Mammary epithelial cell (primary cell): ENCODE results near the gene ABCB11.

Source experiments
- EZH2 ChIP-seq: IDR thresholded peaks from 2 replicates; pipeline ENCODE4 v1.6.1; 2012; ENCODE audit warnings: low read length, inconsistent platforms, borderline replicate concordance
- TF ChIP-seq, protein P1 (sequence below), 2 donors: IDR thresholded peaks in 1 of 2; conservative IDR thresholded peaks in 1 of 2; 2 replicates each; pipeline ENCODE4 v1.5.1; 2011 to 2012; ENCODE audit warnings: inconsistent platforms in 2 of 2, low read length in 2 of 2, mild to moderate bottlenecking in 2 of 2, control low read depth in 1 of 2, low read depth in 1 of 2; ENCODE audit not compliant: insufficient read depth in 1 of 2; ENCODE audit errors: extremely low read depth in 1 of 2

DNA sequence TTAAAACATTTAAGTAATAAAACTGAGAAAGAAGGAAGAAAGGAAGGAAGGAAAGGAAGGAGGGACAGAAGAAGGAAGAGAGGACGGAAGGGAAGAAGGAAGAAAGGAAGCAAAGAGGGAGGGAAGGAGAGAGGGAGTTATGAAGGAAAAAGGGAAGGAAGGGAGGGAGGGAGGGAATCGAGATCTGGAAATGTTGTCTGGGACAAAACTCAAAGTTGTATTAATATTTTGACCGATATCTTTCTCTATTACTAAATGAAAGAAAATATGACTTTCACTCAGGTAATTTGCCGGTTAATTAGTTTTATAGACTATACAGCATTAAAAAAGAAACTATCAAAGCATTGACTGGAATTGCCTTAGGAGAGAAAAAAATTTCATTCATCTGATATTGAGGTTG lies 85.6 kb downstream of the ABCB11 start:
- TF ChIP-seq, protein P1, sequence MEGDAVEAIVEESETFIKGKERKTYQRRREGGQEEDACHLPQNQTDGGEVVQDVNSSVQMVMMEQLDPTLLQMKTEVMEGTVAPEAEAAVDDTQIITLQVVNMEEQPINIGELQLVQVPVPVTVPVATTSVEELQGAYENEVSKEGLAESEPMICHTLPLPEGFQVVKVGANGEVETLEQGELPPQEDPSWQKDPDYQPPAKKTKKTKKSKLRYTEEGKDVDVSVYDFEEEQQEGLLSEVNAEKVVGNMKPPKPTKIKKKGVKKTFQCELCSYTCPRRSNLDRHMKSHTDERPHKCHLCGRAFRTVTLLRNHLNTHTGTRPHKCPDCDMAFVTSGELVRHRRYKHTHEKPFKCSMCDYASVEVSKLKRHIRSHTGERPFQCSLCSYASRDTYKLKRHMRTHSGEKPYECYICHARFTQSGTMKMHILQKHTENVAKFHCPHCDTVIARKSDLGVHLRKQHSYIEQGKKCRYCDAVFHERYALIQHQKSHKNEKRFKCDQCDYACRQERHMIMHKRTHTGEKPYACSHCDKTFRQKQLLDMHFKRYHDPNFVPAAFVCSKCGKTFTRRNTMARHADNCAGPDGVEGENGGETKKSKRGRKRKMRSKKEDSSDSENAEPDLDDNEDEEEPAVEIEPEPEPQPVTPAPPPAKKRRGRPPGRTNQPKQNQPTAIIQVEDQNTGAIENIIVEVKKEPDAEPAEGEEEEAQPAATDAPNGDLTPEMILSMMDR (conservative IDR thresholded peaks at IDR 0.05 in 1 of 2, IDR thresholded peaks at IDR 0.05 in 1 of 2; ENCODE audit: extremely low read depth in 1 of 2, insufficient read depth in 1 of 2, low read depth in 1 of 2, low read length in 2 of 2), result no peak
- TF ChIP-seq EZH2, result no peak
